Activated T-cell treated with anti-CD3 and anti-CD28 coated beads, Interleukin-2, amount 50 U/mL, for 1 hour (primary cell): ENCODE results near the gene BICD1.

Experiments
- DNase-seq: peaks from one replicate; pipeline ENCODE4 v3.0.0-alpha.2; 2020

Gene BICD1

DNA sequence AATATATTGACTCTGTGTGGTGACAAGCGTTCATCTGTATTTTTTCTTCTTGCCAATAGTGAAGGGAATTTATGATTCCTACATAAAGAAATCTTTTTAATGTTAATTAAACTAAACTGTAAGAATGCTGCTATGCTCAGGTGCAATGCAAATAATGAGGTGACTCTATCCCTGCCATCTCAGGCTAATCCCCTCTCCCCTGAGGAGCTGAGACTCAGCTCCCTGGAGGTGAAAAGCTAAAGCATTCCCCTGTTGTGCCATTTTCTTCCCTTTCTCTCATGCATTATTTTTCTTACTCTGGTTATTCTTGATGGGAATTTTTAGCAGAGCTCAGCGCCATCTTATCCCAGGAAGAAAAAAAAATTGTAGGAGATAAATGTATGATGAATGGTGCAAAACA, 178.8 kb downstream of the BICD1 start:
- DNase-seq, result no peak

DNA sequence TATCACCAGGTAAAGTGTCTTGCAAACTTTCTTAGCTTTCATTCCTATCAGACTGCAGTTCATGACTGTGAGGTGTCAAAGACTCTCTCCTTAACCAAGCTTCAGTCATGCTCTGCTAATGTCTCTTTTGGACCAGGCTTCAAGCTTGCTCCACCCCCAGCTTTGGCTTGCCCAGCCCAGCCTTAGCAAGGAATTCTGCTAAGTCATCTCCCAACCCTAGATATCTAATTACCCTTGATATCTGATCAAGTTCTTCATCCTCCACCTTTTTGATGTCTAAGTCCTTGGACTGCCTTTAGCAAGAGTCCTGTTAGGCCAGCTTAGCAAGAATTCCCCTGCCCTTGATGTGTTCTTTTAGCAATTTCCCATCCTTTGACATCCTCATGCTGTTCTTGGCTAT, 183.8 kb downstream of the BICD1 start:
- no peak for DNase-seq

DNA sequence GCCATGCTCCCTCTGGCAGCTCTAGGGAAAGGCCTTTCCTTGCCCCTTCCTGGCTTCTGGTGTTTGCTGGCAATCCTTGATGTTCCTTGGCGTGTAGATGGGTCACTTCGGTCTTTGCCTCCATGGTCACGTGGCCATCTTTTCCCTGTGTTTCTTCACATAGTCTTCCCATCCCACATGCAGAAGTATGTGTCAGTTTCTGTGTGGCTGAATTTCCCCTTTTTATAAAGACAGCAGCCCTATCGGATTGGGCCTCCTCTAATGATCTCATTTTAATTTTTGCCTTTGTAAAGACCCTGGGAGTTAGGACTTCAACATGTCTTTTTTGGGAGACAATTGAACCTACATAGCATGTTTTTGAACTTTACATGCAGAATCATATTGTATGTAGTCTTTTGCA, 185.5 kb downstream of the BICD1 start:
- DNase-seq, result no peak

DNA sequence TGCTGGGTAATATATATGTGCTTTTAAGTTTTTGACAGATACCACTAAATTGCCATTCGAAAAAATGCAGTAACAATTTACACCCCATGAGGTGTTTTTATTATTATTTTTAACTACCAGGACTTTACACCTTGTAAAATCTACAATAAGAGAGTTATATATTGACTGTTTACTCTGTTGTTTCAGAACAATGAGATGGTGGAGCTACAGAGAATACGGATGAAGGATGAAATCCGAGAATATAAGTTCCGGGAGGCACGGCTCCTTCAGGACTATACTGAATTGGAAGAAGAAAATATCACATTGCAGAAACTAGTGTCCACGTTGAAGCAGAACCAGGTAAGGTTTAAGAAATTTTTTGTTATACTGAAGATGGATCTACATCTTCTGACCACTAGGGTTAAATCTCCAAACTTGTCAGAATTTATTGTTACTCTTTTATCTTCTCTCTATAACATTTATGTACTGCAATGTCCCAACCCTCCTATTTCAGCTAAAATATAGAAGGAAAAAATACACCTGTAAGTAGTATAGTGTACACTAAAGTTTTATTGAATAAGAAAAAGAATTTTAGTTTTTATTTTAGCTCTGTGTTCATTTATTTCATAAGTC, 187.3 kb downstream of the BICD1 start:
- DNase-seq, result no peak

DNA sequence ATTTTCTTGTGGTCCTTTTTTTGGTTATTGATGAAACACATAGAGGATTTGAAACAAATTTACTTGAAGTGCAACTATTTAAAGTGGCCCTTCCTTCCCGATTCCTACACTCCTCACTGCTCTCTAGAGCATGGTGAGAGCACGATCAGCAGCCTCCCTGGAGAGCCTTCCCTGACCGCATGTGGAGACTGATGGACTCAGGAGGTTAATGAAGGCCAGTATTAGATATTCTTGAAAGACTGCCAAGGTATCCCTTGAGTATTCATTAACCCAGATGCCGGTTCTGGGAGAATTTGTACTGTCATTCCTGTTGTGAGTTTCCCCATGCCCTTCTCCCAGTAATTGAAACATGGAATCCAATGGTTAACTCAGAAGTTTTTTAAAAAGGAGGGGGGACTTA, 189.9 kb downstream of the BICD1 start:
- DNase-seq, result no peak

DNA sequence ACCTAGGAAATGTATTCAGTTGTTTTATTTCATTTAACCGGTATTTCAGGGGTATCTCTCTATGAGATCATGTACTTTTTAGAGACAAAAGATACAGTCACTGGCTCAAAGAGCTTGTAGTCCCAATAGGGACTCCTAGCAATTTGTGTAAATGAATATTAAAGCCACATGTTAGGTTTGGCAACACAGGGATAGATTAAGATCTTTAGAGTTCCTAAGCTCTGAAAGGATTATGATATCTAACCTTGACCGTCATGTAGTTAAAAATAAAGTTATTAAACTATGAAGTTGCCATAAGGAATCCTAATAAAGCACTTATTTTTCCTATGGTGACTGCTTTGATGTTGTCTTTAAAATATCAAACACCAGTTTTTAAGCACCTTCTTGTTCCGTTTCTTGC, 192.3 kb downstream of the BICD1 start:
- DNase-seq, result no peak

DNA sequence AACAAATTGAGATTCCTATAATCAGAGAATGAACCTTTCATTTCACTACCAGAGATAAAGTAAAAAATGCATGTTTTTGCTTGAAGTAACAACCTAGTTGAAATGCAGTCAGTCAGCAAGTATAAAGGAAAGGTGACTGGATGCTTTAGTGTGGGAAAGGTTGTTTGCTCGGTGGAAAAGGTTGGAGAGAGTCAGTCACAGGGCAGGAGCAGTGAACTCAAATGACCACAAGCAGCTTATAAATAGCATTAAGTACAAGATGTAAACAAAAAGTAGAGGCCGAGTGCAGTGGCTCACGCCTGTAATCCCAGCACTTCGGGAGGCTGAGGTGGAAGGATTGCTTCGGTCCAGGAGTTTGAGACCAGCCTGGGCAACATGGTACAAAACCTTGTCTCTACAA, 194.6 kb downstream of the BICD1 start:
- DNase-seq, result no peak

DNA sequence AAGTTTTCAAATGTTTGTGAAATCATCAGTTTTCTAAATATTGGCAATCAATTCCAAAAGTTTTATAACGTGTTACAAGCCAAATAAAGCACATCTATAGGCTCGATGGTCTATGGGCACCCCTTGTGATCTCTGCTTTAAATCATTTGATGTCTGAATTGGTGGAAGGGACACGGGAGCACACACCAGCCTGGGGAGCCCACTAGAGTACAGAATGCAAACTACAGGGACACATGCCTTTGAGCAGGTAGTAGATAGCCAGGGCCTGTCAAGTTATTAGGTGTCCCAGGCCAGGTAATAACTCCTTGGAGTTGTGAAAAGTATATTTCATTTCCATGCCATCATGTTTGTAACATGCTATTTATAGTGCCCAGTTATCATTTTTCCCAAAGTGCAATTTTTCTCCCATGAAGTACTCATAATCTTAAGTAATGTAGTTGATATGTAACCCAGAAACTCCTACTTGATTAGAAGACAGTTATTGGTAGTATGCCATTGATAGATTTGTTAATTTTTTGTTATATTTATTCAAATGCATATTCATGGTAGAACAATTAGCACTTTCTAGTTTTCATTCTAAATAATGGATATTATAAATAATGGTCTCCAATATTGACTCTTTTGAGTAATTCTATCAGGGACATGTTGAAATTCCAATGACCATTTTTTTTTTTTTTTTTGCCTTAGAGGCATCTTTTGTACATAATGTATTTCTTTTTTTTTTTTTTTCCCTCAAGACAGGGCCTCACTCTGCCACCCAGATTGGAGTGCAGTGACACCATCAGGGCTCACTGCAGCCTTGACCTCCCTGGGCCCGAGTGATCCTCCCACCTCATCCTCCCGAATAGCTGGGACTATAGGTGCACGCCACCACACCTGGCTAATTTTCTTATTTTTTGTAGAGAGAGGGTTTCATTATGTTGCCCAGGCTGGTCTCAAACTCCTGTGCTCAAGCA, 195.8 kb downstream of the BICD1 start:
- no peak for DNase-seq

DNA sequence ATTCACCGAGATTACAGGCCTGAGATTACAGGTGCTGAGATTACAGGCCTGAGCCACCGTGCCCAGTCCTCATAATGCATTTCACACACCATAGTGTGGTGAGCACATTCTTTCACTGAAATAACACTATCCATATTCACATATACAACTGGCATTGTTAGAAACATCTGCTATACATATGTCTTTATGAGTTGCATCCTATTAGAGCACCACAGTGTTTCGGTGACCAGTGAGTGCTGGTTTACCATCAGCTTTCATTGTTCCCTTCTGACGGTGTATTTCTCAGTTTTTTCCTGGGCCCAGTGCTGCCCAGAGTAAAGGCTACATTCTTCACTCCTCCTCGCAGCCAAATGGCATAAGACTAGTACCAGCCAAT, 196.5 kb downstream of the BICD1 start:
- DNase-seq, result no peak

DNA sequence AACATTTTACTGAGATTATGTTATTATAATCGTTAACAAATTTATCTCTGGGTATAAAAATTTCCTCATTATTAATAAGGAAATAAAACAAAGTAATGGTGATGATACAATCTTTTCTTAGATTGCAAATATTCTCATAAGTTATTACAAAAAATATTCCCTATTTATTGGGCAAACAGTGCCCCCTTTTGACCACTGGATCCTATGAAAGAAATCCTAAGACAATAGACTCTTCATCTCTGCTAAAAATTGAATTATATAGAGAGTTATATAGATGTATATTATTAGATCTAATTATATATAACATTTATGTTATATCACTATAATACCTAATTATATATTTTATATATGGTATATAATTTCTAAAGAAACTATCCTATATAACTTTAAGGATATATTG, 198.5 kb downstream of the BICD1 start:
- no peak for DNase-seq

DNA sequence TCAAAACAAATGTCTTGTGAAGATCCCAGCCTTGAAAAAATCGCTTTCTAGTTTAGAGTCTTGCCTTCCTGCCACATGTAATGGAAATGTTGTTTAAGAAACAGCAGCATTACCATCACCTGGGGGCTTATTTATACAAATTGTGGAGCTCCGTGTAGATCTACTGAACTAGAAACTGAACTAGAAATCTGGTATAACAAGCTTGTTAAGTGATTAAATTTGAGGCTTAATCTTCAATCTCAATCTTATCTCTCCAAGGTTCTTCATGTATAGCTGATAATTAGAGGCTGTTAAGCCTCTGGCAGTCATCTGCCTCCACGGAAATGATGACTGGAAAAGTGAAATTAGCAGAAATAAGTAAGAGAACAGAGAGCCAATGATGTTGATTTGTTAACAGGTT, 200.7 kb downstream of the BICD1 start:
- DNase-seq, result no peak

DNA sequence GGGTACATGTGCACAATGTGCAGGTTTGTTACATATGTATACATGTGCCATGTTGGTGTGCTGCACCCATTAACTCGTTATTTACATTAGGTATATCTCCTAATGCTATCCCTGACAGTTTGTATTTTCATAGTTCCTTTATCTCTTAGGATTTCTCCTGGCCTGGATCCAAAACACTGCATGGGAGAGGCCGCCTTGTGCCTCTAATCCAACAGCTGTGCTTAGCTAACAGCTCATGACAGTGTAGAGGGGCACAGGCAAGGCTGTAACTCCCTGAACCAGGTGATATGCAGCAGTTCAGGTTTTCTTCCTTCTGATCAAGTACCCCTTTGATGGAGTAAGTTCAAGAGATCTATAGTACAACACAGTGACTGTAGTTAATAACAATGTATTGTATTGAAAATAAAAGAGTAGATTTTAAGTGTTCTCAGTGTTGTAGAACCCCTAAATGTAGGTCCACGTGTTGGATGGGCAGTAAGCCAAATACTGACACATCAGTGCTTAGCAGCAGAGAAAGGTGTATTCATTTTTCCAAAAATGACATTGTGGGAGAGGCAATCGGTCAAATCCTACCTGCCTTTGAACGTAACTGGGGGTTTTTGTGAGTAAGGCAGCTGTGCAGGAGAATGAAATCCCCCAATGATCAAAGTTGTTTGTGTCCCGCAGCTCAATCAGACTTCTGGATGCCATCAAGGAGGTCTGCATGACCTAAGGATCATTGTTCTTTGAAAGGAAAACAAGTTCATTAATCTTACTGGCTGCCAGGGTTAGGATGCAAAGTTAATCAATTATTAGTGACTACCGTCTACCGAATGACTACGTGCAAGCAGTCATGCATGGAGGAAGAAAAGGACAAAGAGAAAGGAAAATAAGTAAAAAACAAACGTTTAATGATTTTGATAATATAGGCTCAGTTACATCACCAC, 203.4 kb downstream of the BICD1 start:
- no peak for DNase-seq

DNA sequence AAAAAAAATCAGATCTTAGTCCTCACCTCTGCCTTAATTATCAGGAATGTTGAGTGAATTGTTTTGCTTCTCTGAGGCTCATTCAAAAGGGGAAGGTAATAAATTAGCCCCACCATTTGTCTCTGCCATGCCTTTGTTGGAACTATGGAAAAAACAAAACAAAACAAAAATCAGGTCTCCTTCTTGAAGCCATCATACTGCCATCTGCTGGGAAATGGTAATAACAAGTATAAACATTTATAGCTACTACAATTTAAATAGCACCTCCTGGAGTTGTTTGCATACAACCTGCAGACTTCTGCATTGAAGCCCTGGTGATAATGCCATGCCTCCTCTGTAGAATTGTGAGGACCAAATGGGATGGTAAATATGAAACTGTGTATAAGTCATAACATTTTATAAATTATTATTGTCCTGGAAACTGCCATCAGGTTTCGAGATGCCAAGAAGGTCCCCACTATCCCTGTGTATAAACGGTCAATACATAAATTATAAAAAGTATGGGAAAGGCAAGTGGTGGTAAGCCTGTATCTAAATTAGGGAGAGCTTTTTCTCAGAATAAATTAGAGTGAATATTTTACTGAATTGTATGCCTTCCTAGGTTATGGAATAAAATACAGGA, 205.5 kb downstream of the BICD1 start:
- no peak for DNase-seq

DNA sequence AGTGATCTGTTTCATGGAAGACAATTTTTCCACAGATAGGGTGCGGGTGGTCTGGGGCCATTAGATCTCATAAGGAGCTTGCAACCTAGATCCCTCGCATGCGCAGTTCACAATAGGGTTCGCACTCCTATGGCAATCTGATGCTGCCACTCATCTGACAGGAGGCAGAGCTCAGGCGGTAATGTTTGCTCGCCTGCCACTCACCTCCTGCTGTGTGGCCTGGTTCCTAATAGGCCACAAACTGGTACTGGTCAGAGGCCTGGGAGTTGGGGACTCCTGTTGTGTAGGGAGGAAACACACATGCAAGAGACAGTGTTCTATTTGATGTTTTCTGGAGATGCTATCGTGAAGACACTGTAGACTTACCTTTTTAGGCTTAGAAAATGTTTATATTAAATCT, 215.7 kb downstream of the BICD1 start:
- no peak for DNase-seq

DNA sequence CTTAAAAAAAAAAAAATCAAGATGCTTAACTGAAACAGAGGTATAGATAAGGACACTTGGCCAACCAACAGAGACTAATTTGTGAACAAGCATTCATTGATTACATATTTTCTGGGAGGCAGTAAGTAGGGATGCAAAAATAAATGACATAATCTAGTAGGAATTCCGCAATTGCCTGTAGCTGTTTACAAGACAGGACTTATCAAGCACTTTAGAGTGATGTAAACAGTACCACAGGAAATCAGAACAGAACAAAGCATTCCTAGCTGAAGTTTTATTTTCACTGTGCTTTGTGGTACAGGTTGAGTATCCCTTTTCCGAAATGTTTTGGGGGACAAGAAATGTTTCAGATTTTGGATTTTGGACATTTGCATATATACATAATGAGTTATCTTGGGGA, 224.5 kb downstream of the BICD1 start:
- DNase-seq, result no peak

DNA sequence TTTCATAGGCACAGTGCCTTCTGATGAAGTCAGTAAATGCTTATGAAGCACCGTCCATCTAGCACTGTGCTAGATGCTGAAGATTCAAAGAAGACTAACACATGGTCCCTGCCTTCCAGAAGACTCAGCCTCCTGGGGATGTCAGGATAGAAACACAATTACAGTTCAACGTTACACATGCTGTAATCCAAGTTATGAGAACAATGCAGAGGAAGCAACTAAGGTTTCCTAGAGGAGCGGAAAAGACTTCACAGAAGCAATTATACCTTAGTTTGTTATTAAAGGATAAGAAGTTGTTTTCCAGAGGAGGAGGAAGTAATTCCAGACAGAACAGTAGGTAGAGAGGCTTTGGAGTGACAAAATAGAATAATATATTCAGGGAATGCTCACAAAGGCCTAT, 225.8 kb downstream of the BICD1 start:
- DNase-seq, result no peak

DNA sequence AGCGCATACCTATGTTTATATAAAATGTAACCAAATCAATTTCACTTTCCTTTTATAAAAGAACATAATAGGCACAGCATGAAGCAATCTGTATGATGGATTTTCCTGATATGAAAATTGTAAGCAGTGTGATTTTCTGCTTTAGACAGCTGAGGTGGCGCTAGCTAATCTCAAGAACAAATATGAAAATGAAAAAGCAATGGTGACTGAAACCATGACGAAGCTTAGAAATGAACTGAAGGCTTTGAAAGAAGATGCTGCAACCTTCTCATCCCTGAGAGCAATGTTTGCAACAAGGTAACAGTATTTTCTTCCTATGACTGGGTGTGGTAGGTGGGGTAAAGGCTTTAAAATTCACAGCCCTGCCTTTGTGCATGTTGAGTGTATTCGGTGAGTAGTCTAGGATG, 227.7 kb downstream of the BICD1 start:
- no peak for DNase-seq

DNA sequence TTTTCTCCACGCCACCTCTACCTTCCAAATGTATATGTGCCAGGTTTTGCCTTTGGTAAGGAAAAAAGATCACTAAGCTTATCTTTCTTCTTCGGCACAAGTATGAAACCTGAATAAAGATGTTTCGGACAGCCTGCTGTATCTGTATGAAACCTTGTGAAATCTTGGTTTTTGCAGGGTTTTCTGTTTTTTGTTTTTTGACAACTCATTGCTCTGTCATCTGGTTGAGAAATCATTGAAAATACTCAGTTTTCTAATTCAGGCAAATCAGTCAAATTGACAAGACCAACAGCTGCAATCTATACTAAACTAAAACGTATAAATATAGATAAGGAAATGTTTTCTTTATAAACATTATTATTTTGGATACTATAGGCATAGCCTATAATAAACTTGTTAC, 229.6 kb downstream of the BICD1 start:
- no peak for DNase-seq

DNA sequence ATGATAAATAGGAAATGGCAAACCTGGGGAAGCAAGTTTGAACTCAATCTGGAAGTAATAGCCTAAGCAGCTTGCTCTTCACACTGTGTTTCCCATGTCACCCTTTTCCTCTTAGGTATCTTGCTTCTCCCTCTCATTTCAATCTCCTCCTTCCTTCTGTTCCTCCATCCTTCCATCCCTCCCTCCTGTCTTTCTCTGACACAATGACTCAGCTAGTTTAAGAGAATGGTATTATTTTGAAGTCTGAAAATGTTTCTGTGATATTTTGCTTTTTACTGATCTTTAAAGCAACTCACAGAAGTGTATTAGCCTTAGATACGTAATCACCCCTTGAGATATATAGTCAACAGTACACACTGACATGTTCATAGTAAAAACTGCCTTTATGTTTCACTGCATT, 236.8 kb downstream of the BICD1 start:
- DNase-seq, result no peak

DNA sequence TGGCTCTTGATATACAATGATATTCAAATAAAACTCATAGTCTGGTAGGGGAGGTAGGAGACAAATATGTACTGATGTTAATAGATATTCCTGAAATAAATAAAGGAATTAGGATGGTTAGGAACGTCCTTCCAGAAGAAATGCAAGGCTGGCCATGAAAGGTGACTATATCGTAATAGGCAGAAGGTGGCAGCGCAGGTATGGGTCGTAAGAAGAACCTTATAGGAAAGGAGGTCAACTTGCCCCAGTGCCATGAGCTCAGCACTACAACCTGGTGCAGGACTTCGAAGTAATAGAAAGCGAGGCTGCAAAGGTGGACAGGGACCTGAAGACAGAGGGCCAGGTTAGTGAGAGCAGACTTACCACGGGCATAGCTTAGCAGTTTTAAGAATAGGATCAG, 237.4 kb downstream of the BICD1 start:
- no peak for DNase-seq

DNA sequence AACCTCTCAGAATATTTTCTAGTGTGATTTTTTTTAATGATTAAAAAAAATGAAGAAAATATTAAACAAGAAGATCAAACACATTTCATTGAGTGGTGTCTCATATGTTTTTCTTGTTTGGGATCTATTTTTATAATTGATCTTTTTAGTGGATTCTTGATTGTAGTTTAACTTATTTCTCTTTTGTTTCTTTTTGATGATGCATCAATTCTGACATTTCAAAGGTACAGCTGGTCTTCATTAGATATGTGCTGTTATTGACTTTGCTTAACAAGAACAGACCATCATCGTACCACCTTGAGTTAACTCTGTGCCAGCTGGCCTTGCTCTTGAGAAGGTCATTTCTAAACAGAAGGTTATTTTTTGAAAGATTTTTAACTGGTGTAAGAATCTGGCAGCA, 246.9 kb downstream of the BICD1 start:
- no peak for DNase-seq

DNA sequence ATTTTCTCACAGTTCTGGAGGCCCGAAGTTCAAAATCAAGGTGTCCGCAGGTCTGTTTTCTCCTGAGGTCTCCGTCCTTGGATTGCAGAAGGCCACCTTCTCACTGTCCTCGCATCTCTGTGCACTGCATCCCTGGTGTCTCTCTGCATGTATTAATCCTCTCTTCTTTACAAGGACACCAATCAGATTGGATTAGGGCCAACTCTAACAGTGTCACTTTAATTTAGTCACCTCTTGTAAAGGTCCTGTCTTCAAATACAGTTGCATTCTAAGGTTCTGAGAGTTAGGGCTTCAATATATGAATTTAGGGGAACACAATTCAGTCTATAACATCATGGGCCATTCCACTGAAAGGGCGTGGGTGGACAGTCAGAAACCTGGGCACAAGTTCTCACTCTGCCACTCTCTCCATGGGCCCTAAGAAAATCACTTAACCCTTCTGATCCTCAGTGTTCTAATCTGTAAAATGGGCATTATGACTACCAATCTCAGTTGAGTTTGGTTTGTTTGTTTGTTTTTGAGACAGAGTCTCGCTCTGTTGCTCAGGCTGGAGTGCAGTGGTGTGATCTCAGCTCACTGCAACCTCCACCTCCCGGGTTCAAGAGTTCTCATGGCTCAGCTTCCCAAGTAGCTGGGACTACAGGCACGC, 251.1 kb downstream of the BICD1 start:
- no peak for DNase-seq

DNA sequence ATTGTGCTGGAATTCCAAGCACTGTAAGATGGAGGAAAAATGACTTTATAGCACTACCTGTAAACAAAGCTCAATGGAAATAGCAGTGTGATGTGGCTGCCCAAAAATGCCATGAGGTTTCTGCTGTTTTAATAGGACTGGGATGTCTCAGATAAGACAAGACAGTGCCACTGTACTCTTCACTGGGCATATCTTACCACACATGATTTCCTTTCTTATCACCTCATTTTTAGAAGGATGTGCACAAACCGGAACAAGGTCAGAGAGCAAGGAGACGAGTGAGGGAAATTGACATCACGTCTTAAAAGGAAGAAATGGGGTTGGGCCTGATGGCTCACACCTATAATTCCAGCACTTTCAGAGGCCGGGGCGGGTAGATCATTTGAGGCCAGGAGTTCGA, 254.3 kb downstream of the BICD1 start:
- no peak for DNase-seq
